Mammary epithelial cell (primary cell): ENCODE results near the gene RPP40.

Experiments used
- EZH2 ChIP-seq: IDR thresholded peaks from 2 replicates; pipeline ENCODE4 v1.6.1; 2012; ENCODE audit warnings: low read length, inconsistent platforms, borderline replicate concordance
- TF ChIP-seq, protein P1 (sequence below), 2 donors: IDR thresholded peaks in 1 of 2; conservative IDR thresholded peaks in 1 of 2; 2 replicates each; pipeline ENCODE4 v1.5.1; 2011 to 2012; ENCODE audit warnings: inconsistent platforms in 2 of 2, low read length in 2 of 2, mild to moderate bottlenecking in 2 of 2, control low read depth in 1 of 2, low read depth in 1 of 2; ENCODE audit not compliant: insufficient read depth in 1 of 2; ENCODE audit errors: extremely low read depth in 1 of 2

DNA sequence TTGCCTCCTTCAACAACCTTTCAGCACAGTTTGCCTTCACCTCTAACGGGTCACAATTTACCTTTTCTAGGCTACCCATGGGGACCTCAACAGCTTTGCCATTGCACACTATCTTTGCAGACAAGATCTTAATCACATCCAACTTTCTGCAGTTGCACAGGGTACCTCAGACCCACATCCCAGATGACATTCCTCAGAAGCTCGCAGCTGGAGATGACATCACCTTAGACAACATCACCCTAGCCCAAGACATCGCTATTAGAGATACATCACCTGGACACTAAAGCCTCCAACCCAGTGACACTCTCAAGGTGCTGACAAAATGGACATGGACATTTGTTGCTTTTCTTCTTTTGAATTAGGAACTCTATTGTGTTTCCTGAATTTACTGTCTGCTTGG lies 38.6 kb upstream of the RPP40 start:
- TF ChIP-seq, protein P1, sequence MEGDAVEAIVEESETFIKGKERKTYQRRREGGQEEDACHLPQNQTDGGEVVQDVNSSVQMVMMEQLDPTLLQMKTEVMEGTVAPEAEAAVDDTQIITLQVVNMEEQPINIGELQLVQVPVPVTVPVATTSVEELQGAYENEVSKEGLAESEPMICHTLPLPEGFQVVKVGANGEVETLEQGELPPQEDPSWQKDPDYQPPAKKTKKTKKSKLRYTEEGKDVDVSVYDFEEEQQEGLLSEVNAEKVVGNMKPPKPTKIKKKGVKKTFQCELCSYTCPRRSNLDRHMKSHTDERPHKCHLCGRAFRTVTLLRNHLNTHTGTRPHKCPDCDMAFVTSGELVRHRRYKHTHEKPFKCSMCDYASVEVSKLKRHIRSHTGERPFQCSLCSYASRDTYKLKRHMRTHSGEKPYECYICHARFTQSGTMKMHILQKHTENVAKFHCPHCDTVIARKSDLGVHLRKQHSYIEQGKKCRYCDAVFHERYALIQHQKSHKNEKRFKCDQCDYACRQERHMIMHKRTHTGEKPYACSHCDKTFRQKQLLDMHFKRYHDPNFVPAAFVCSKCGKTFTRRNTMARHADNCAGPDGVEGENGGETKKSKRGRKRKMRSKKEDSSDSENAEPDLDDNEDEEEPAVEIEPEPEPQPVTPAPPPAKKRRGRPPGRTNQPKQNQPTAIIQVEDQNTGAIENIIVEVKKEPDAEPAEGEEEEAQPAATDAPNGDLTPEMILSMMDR (conservative IDR thresholded peaks at IDR 0.05 in 1 of 2, IDR thresholded peaks at IDR 0.05 in 1 of 2; ENCODE audit: extremely low read depth in 1 of 2, insufficient read depth in 1 of 2, low read depth in 1 of 2, low read length in 2 of 2) = no peak
- no peak for TF ChIP-seq EZH2
